NOMO-1 treated with DMSO at 0.1 percent for 48 hours (cell line): ENCODE measurements around the gene WDR5B.
"Not testable (repeated sequence)": the region's sequence is repeated elsewhere in the genome, so short reads cannot be mapped to it uniquely, and the experiment has no call there.

Experiments used
- DNase-seq: peaks from one replicate; lab custom pipeline; 2025; ENCODE audit not compliant: unreplicated experiment; lab: John Stamatoyannopoulos, UW

Gene WDR5B

GRCh38 chr3:122415762-122416654 lies at the start of gene WDR5B:
TSS of gene WDR5B (minus strand) at chr3:122416062. CDS start at chr3:122415528, 534 bp downstream.
- DNase-seq, result no peak

GRCh38 chr3:122464659-122465058 lies 48.8 kb upstream of the WDR5B start:
- DNase-seq, result no peak

GRCh38 chr3:122462406-122462805 lies 46.5 kb upstream of the WDR5B start:
- DNase-seq, result no peak

DNA sequence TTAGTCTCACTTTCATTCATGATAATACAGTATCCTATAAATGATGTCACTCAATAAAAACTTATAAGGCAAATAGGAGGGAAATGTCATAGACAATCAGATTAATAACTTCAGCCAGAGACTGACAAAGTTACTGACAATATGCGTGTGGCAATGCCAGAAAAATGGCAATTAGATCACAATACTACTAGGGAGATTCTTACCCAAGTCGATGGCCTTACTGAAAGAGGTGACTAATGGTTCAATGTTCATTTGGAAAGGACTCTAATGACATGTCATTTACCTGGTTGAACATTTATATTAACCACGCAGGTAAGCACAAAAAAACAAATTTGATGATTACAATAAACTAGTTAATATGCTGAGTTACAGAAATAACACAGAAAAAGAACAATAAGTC lies 45.9 kb upstream of the WDR5B start:
- no peak for DNase-seq

DNA sequence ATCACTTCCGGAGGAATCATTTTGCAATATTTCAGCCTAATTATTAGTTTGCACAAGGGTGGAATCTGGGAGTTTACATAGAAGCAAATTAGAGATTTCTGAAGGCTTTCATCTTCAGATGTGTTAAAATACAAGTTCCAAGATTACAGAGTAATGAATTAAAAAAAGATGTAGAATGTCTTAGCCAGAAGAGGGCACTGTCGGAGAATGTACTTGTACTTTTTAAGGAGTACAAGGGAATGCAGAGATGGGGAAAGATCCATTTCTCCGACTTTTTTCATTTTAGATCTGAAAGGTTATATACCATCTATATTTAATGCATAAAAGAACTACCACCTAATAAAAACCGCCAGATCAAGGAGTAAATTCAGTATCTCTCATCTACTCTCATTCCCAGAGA lies 43.1 kb upstream of the WDR5B start:
- DNase-seq, result peak; percentile 30

GRCh38 chr3:122457706-122458105 lies 41.8 kb upstream of the WDR5B start:
- no peak for DNase-seq

GRCh38 chr3:122456074-122456473 lies 40.2 kb upstream of the WDR5B start:
- DNase-seq, result no peak

DNA sequence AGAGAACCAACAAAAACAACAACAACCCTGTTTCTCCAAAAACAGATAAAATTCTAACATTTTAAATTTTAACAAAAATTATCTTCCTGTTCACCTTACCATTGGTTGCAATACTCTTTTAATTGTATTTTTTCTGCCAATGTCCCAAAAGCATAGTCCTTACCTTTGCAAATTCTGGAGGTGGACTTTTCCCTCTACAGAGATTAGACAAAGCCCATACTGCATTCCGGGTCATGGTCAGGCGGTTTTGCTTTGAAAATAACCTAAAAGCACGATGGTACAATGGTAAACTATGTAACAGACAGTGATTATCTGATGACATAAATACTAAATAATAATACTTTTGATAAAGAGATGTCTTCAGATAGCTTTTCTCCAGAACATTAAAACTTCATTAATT lies 35.5 kb upstream of the WDR5B start:
- DNase-seq, result no peak

DNA sequence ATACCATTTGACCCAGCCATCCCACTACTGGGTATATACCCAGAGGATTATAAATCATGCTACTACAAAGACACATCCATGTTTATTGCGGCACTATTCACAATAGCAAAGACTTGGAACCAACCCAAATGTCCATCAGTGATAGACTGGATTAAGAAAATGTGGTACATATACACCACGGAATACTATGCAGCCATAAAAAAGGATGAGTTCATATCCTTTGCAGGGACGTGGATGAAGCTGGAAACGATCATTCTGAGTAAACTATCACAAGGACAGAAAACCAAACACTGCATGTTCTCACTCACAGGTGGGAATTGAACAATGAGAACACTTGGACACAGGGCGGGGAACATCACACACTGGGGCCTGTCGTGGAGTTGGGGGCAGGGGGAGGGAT lies 32.4 kb upstream of the WDR5B start:
- not testable (repeated sequence) for DNase-seq

- not testable (repeated sequence) for DNase-seq
These were observed 28.6 kb upstream of the WDR5B start for GRCh38 chr3:122444491-122444887.

GRCh38 chr3:122443762-122444490 lies 28.1 kb upstream of the WDR5B start:
- DNase-seq, result not testable (repeated sequence)

- no peak for DNase-seq
These were observed 27.2 kb upstream of the WDR5B start for GRCh38 chr3:122443090-122443489.

- no peak for DNase-seq
These were observed 20.1 kb upstream of the WDR5B start for GRCh38 chr3:122435950-122436349.

DNA sequence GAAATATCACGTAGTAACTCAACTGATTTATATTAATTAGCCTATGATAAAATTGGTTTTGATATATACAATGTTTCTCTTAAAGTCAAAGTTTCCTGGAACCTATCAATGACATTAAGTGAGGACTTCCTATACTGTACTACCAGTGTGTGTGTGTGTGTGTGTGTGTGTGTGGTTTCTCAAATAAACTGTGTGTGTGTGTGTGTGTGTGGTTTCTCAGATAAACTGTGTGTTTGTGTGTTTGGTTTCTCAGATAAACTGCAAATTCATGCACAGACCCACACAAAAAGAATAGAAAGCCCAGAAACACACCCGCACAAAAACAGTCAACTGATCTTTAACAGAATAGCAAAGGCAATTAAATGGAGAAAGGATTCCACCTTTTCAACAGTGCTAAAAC lies 14.5 kb upstream of the WDR5B start:
- no peak for DNase-seq

DNA sequence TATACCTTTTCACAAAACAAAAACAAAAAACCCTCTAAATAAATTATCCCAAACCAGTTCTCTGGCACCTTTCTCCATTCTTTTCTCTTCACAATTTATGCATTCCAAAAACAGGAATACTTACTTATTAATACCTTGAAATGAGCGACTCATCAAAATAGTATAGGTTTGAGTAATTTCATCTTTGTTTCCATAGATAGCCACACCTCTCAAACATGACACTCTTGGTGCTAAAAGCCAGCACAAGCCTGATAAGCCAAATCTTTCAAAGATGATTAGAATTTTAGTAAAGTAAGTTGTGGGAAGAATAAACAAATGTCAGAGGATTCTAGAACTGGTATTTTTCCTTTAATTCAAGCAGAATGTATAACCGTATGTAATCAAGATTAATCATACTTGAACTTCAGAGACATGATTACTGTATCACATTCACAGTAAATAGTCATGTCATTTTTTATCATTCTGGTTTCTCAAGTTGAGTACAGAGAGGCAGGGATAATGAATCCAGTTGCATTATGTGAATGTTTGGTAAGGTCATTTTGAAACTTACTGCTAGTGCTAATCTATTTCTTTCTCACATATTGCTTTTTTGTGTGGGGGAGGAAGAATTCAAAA lies 12.1 kb upstream of the WDR5B start:
- DNase-seq, result no peak

DNA sequence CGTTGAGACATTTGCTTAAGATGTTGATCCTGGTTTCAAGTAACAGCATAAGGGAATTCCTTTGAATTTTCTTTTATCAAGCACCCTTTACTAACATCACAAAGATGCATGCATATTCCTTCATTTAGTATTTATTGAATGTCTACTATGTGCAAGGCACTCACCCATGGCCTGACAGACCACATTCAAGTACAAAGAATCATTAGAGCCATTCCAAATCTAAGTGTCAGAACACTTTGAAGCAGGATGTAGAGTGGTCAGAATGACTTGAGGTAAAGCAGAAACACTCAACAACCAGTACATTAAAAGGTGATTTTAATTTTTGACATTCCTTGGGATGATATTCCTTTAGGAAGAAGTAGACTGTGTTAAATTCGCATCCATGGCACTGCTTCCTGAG lies 6.0 kb upstream of the WDR5B start:
- no peak for DNase-seq

DNA sequence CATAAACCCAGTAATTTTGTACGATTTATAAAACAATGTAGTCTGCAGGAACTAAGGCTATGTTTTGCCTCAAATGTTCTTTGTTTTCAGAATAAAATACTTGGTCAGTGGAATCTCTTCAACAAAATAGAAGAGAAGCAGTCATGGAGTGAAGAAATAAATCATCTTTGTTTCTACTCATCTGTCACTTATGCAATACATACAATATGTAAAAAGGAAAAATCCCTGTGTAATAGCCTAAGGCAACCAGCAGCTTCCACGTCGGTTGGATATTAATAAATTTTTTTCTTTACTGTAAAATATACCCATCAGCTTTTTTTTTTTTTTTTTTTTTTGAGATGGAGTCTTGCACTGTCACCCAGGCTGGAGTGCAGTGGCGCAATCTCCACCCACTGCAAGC lies 5.2 kb upstream of the WDR5B start:
- DNase-seq, result no peak

- DNase-seq, result no peak
These were observed 1.1 kb upstream of the WDR5B start for GRCh38 chr3:122416966-122417365.

DNA sequence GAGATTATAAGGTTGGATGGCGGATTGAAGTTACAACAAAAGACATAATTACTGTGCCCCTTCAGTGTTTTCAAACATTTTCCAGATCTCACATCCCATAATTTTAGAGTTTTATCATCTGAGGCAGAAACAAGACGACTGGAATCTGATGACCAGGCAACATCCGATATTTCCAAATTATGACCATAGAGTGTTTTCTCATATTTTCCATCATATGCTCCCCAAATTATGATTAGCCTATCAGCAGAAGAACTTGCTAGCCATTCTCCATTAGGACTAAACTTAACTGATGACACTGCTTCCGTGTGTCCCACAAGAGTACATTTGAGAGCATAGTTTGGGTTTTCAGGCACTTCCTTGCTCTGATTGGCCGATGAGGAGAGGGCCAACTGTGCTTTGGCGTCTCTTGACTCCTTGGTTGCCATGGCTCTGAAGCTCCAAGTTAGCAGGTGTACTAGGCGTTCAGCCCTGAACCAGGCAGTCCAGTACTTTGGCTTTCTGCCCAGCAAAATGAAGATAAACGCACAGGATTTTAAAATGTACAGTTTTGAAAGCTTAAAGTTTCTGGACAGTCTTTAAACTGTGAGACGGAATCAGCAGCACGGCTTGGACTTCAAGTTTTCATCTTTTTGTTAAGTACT lies 638 bp downstream of the WDR5B start:
- DNase-seq, result no peak

DNA sequence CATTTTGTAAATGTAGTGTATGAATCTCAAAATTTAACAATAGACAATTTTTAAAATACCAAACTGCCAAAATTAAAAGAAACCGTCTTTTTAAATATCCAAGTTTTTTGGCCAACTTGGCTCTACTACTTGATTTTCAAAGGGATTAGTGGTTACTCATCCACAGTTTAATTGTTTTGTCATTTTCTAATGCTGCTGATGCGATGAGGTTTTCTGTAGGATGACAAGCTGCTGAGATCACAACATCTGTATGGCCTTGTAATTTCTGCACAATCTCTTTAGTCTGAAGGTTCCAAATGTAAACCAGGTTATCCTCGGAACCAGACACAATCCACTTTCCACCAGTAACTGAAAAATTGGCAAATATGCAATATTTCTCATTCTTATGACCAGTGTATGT lies 1.5 kb downstream of the WDR5B start:
- no peak for DNase-seq

GRCh38 chr3:122410639-122411038 lies 5.2 kb downstream of the WDR5B start:
- no peak for DNase-seq
